NCI-H2171 treated with DMSO at 0.1 percent for 48 hours (cell line): Measurements from ENCODE around the gene DGCR2.

ENCODE experiments used
- DNase-seq: peaks from one replicate; lab custom pipeline; 2025; lab: John Stamatoyannopoulos, UW

DGCR2 gene

DNA sequence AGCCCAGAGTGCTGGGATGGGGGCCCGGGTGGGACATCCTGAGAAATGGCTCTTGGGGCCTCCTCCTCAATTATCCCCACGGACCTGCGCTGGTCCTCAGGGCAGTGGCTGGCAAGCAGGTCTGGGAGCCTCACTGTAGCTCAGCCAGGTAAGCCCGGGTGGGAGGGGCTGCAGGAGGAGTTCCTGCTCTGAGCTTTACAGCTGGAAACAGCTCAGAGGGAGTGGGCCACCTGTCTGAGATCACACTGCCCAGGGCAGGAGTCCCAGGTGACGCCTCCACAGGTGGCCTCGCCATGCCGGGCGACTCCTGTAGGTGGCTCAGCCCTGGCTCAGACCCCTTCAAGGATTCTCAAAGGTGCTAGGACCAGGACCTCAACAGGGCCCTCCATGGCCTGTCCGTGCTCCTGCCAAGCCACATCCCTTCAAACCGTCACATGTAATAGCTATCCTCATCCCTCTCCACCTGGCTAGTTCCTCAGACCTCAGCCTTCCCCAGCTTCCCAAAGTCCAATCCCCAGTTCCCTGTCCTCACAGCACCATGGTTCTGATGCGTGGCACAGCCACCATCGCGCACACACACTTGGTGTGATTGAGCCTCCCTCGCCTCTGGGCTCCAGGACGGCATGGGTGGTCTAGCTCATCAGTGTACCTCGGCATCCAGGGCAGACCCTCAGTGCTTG lies 5.3 kb upstream of the DGCR2 start:
- no peak for DNase-seq

GRCh38 chr22:19126309-19127273 lies 4.4 kb upstream of the DGCR2 start:
- DNase-seq = no peak

DNA sequence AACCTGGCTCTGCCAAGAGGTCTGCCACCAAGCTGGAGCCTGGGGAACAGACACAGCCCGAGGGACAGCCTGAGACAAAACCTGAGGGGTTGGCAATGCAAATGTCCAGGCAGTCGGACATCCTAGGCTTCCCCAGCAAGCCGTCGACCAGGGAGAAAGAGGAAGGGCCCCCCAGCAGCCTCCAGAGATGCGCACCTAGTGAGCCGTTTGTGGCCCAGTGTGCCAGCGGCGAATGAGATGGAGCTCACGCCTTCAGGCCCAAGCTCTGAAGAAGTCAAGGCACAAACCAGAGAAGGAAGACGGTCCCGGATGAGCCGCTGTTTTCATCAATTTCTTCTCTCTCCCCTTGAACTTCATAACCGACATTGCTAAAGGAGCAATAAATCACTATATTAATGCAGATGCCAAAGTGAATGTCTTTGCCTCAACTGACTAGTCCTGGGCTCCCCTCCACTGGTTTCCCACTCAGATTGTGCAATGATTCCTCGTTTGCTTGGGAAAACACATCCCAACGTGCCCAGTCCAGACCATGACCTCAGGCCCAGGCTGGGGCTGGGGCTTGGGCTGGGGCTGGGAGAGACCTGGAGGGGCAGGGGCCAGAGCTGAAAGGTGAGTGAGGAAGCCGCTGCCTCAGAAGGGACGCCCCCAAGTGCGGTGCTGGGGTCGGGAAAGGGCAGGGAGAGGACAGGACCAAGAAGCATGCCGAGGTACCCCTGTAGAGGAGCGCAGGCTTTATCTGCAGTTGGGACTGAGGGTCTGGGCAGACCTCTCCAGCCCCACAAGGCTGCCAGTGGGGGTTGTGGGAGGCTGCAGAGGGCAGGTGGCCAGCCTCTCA lies 3.5 kb upstream of the DGCR2 start:
- no peak for DNase-seq

- DNase-seq = no peak
Observed at GRCh38 chr22:19125011-19125410, 2.8 kb upstream of the DGCR2 start.

DNA sequence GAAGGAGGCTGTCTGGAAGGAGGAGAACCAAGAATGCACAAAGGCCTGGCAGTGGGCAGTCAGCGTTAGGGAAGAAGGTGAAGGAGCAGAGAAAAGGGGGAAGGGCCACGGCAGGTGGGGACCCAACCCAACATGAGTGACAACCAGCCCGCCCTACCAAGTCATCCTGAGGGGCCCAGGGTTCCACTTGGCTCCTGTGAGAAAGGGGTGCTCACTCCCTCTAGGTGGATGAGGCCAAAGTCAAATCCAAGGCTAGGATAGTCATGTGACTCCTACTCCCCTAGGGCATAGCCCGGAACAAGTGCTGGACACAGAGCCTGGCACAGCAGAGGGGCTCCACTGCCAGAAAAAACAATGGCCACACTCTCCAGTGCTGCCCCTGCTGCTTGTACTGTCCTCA lies 2.2 kb upstream of the DGCR2 start:
- no peak for DNase-seq

GRCh38 chr22:19123936-19124335 lies 1.7 kb upstream of the DGCR2 start:
- no peak for DNase-seq

- DNase-seq = no peak
Observed at GRCh38 chr22:19122752-19123492, 710 bp upstream of the DGCR2 start.

DNA sequence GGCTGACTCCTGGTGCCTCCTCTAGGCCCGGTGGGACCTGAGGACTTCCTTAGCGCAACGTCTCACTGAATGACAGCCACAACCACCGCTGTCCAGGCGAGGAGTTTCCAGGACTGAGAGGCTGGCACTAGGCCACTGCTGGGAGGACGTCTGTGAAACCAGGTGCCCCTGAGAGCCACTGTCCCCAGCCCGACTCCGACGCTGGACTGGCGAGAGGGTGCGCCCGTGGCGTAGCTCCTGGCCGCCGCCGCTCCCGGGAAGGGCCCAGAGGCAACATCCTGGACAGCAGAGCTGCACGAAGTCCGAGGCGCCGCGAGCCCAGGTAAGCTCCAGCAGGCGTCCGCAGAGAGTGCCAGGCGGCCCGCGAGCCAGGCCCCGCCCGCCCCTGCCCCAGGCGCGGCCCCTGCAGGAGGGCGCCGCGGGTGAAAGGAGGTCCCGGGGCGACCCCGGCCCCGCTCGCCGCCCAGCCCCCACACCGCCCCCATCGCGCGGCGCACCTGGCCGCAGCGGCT lies 525 bp downstream of the DGCR2 start:
- peak; percentile 17 for DNase-seq

GRCh38 chr22:19120829-19121630 lies 1.2 kb downstream of the DGCR2 start:
- DNase-seq = no peak

GRCh38 chr22:19119949-19120348 lies 2.3 kb downstream of the DGCR2 start:
- no peak for DNase-seq

GRCh38 chr22:19118329-19118880 lies 3.8 kb downstream of the DGCR2 start:
- DNase-seq = no peak

GRCh38 chr22:19117111-19117512 lies 5.1 kb downstream of the DGCR2 start:
- DNase-seq = peak; percentile 58

- DNase-seq = no peak
Observed at GRCh38 chr22:19115628-19116027, 6.6 kb downstream of the DGCR2 start.

DNA sequence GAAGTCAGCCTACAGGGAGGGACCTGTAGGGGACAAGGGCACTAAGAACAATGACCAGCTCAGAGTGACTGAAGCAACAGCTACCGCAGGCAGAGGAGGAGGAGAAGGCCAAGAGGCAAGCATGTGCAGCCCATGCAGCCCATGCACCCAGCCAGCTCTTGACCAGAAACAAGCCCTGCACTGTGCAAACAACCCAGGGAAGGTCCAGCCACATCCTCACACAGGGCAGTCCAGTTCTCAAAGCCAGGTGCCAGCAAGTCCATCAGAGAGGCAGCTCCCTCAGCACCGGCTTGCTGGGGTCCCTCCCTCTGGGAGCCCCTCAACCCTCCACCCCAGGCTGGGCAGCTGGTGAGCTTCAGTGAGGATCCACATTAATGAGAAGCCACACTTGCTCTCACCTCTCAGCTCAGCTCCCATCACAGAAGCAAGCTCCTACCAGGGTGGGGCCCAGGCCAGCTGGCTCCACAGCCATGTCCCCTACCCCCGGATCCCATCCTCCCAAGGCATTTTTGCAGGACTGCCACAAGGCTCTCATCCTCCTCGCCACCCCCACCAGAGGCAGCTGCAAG lies 7.1 kb downstream of the DGCR2 start:
- no peak for DNase-seq

DNA sequence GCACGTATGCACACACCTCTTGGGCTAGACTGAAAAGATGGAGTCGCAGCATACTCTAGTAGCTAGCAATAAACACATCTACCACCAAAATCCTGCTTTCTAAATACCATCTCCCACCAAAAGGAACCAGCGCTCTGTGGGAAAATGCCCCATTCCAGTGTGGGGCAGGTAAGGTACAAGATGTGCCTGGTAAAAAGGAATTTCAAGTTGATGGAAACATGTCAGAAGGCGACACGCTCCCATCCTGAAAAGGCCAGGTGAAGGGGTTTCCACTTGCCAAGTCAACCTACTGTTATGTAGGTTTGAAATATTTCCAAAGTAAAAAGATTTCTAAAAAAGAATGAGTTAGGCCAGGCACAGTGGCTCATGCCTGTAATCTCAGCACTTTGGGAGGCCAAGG lies 8.8 kb downstream of the DGCR2 start:
- no peak for DNase-seq

DNA sequence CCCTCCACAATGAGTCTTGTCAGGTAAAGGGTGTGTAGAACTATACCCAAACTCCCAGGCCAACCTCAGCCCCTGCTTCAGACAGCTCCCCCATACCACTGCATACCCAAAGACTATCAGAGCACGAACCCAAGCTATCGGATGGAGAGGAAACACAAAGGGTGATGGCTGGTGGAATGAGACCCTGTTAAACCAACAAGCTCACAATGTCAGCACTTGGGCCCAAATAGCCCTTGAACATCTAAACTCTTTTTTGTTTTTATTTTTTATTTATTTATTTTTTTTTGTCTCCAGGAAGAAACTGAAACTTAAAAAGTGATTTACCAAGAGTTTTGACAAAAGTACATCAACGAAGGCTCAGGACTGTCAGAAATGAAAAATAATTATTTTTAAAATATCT lies 10.6 kb downstream of the DGCR2 start:
- no peak for DNase-seq

DNA sequence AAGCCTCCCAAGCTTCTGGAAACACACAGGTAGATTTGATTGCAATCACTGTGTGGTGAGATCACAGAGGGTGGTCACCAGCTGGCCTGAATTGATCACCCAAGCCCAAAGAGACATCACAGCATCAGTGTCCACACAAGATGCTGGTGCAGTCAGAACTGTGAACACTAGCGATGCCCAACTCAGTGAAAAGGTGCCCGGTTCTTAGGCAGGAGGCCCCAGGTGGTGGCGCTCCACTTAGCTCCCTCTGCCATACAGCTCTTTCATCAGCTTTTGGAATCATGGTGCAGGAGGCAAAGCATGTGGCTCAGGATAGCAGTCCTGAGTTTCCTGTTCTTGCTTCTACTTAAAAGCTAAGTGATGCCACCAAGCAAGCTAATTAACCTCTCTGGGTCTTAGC lies 11.1 kb downstream of the DGCR2 start:
- DNase-seq = no peak

- no peak for DNase-seq
Observed at GRCh38 chr22:19110646-19111045, 11.6 kb downstream of the DGCR2 start.

- DNase-seq = no peak
Observed at GRCh38 chr22:19110064-19110458, 12.2 kb downstream of the DGCR2 start.
